HG03159 (cell line): ENCODE results near the gene MYOZ3.

Source experiments
- ATAC-seq: cut with Tn5 transposase; IDR thresholded peaks from one replicate; pipeline ENCODE4 v1.9.1; 2021; ENCODE audit warnings: mild to moderate bottlenecking, moderate library complexity; ENCODE audit not compliant: unreplicated experiment

MYOZ3 gene

DNA sequence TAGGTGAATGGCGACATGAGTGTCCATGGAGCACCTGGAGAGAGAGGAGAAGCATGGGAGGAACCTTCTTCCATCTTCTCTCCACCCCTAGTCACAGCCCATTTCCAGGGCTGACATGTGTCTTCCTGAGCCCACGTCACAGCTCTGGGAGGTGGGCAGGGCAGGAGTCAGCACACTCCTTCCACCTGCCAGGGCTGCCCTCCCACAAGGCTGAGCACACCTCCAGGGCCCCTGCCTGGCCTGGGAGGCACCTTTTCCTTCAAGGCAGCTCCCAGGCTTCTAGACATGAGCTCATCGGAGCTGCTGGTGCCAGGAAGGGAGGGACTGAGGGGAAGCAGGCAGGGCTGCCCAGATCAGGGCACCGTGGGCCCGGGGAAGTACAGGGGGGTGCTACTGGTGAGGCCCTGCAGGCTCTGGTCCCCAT, 34.2 kb upstream of the MYOZ3 start:
- ATAC-seq, result no peak

DNA sequence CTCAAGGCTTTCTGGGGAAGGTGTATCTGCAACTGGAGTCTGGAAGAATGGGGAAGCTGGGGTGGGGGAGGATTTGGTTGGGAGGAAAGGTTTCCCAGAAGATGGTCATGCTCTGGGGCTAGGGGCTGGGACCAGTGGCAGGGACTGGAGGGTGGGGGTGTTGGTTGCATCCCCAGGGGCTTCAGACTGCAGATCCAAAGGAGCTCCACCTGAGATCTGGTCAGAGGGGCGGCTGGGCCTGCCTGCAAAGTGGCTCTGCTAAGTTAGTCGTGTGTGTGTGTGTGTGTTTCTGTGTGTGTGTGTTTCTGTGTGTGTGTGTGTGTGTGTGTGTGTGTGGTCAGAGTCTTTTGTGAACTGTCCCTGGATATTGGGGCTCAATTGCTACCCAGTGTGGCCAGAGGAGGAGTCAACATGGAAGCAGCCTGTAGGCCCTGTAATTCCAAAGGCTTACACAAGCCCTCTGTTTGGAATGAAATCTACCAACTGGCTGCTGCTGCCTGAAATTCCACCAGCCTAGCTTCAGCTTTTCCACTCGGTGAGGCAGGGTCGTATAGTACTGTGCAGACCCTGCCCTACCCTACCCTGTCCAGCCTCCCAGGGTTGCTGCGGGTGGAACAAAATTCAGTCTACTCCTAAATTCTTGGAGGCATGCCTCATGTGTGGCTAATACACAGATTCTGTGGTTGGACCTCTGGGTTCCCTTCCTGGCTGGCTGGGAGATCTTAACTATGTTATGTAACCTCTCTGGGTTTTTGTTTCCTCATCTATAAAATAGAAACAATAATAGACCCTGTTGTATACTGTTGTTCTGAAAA, 33.1 kb upstream of the MYOZ3 start:
- ATAC-seq, result no peak

DNA sequence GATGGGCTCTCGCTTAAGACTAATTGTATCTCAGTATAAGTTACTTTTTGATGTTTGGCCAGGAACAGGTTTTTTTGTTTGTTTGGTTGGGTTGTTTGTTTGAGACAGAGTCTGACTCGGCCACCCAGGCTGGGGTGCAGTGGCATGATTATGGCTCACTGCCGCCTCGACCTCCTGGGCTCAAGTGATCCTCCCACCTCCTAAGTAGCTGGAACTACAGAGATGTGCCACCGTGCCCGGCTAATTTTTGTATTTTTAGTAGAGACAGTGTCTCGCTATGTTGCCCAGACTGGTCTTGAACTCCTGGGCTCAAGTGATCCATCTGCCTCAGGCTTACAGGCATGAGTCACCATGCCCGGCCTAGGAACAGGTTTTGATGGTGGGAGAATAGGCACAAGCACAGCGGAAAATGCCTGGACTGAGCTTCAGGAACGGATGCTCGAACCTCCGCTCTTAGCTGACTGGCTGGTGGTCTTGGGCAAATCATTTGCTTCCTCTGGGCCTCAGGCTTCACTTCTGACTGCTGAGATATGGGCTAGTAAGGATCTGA, 32.0 kb upstream of the MYOZ3 start:
- ATAC-seq, result no peak

DNA sequence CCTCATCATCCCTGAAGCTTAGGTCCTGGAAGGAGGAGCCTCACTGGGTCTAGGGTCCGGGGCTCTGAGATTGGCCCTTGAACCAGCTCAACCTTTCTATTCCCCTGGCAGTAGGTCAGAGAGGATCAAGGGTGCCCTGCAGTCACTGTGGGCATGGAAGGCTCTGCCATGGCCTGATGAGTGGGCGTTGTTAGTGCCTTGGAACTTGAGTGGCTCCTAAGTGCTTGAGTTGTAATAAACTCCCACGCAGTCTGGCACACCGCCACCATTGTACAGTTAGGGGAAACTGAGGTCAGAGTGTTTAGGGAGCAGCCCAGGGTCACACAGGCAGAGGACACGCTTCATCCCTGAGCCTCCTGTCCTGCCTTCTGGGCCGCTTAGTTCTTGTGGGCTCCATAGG, 31.0 kb upstream of the MYOZ3 start:
- no peak for ATAC-seq

DNA sequence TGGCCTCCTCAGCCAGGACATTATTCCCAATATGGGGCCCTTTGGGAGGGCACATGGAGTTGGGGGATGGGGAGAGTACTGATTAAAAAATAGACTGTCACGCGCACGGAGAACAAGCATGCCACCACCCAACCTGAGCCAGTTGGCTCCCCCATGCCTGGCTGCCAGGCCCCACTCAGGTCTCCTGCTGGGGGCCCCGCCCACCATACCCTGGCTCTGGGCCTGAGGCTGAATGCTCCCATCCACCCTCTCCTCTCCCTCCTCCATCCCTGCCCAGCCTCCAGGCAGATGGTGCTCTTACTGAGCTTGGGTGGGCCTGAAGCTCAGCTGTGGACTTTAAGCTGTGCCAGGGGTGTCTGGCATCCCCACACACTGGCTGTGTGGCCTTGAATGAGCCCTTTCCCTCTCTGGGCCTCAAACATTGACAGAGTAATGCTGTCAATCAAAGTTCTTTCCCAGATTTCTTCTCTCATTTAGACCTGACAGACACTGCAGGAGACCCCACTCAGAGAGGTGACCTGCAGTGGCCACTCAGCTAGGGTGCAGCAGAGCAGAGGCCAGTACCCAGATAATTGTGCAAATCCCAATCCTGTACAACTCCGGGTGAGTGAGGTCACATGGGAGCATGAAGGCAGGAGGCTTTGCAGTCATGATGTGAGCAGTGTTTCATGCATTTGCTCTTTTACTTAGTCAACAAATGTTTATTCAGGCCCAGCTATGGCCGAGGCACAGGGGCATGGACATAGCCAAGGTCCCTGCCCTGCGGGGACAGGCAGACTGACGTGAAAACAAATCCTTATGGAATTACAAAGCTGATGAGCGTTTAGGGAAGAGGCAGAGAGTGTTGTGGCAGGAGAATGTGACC, 30.4 kb upstream of the MYOZ3 start:
- no peak for ATAC-seq

DNA sequence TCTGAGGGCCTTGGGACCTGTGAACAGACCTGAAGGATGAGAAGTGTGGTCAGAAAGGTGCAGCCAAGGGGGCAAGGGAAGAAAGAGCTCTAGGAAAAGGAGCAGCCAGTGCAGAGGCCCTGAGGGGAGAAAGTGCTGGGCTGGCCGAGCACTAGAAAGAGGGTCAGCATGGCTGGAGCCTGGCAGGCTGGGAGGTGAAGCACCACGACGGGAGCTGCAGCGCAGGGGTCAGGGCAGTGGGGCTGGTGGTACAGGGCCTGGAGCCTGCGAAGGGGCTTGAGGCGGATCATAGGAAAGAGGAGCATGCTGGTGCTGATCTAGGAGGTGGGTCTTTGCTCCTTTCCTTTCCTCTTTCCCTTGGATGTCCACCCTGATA, 29.7 kb upstream of the MYOZ3 start:
- ATAC-seq, result no peak

DNA sequence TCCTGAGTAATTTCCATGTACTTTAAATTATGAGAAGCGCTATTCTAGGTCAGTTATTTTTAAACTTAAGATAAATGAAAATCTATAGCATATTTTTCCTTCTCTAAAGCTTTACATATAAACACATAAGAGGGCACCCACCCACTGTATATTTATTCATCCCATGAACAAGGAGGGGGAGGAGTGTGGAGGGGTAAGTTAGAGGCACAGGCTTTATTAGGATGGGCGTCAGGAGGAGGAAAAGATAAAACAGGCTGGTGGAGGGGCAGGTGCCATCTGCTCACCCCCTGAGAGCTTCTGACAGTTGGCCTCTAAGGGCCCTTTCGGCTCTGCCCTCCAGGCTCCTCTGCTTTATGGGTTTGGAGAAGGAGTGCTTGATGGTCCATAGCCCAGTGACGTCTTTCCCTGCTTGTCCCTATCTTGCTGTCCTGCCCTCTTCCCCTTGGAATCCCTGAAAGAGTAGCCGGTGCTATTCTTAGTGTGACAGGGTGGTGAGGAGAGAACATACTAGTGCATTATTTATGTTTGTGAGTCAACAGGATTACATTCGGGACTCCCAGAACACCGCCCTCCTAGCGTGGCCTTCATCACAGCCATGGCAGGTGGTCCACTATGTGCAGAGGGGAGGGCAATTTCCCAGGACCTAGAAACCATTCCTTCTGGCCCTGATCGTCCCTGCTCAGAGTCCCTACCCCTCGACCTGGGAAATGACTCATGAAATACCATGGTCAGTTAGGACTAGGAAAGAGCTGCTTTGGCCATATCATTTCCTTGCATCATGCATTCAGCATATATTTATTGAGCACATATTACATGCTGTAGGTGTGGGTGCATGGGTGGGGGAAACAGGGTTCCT, 28.5 kb upstream of the MYOZ3 start:
- no peak for ATAC-seq

DNA sequence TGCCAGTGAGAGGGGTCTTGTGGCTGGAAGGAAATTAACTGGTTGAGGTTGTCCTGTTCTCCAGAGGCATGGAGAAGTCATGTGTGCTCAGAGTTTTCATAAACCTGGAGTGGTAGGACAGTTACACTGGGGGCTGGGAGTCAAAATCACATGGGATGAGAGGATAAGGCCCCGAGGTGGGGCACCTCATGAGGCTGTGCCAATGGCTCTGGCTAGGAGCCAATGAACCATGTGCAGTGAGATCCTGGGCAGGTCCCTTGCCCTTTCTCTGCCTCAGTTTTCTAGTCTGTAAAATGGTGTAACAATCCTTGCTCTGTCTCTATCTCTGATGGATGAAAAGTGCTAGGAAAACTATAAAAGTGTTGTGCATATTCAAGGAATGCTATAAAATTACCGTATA, 27.6 kb upstream of the MYOZ3 start:
- ATAC-seq, result no peak

DNA sequence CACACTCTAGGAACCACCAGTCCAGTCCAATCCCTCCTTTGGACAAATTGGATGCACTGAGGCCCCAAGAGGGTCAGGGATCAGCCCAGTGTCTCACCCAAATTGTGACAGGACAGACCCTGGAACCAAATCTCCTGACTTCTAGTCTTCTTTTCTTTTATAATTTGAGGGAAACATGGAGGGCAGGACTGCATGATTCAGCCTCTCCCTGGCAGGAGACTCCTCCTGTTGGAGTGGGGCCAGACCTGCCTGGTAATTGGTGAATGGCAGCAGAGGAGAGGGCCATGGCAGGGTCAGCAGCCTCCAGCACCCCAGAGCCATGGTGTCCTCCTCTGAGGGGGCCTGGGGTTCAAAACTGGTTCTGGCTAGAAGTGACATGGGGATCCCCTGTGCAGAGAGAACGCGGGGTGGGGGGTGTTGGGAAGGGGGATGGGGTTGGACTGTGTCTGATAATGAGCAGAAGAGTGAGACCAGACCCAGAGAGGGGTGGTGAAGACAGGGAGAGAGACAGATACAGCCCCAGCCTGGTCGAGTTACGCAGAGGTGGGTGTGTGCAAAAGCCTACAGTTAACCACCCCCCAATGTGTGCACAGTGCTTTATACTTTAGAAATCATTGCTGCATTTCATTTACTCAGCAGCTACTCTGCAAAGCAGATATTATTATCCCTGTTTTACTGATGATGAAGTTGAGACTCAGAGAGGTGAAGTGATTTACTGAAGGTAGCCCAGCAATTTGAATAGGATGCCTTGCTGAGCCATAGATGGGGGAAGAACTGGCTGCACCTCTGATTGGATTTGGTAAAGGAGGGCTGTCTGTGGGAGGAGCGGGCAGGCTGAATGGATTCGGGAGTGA, 24.4 kb upstream of the MYOZ3 start:
- ATAC-seq, result no peak

DNA sequence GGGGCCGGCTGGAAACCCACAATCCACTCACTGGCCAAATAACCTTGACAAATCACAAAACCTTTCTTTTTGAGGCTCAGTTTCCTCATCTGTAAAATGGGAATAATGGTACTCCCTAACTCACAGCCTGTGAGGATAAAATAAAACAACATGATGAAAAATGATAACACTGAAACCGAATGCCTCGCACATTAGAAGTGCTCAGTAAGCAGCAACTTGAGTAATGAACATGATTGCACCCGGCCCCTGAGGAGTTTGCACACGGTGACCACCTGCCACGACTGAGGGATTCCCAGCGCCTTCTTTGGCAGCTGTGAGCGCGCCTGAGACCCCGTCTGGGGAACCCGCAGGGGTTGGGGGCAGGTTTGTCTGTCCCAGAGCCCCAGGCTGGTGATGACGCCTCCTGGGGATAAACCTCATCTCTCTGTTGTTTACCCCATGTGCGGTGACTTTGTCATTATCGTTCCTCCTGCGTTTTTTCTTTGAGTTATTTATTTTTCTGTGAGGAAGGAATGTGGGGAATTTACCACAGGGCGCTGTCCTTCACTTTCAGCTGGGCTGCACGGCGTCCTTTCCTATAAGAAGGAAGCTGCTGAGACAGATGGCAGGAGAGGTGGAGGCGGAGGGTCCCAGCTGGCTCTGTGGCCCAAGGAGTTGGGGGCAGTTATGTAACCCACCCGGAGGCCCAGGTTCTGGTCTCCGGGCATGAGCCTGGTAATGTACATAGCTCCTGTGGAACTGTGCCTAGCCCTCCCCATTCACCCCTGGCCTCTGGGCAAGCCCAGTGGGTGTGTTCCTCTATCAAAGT, 23.6 kb upstream of the MYOZ3 start:
- ATAC-seq, result no peak

DNA sequence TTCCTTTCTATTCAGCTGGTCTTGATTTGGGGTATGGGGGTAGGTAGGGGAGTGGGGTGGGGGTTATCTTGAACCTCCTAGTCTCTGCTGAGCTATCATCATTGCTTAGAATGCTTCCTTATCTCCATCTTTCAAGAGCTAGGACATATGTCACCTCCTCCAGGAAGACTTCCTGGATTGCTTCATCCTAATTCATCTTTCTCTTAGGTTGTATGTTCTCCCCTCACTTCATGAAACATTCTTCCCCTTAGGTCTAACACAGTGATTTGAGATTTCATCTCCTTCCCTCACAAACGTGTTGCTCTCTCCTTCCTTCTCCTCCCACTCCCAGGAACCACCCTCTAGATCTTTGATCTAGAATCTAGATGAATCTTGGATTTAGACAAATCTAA, 23.0 kb upstream of the MYOZ3 start:
- ATAC-seq, result no peak

DNA sequence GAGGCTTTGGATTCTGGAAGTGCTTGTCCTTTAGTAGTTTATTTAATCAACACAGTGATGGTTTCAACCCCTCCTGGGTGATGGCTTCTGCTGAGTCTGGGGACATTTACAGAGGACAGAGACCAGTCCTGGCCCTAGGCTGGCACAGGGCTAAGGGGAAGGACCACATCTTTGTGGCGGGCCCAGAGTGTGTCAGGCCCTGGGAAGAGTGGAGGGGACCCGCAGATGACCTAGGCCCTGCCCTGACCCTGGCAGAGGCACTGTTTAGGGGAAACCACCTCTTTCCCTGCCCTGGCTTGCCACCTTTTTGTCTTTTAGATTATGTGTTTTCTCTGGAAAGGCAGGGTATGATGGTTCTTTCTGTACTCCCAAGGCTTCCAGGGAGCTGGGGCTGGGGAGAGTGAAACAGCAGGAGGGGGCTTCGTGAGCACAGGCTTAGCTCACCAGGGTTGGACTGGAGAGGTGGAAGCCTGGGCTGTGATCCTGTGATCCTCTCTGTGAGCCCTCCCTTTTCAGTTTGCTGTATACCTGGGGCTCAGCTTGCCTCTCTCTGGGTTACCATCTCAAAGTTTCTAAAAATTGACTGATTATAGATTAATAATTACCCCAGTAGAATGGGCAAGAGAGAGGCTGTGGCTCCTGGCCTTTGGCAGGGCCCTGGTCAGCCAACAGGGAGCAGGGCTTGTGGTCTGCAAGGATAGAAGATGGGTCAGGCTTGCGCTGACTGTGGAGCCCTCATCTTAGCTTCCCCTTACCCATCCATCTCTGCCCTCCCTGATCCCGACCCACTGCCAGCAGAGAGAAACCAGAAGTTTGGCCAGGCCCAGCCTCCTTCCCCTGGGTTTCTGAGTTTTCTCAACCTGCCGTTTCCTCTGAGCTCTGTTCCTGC, 22.3 kb upstream of the MYOZ3 start:
- no peak for ATAC-seq

DNA sequence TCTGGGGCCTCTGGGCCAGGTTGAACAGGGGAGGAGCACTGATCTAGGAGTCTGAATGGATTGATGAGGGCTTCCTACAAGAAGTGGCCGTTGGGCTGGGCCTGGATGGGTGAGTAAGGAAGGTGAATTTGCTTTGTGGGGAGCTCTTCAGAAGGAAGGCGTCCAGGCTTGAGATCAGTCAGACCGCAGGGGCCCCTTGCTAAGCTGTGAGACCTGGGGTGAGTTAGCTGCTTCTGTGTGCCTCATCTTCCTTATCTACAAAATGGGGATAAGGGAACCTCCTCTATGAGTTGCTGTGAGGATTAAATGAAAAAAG, 21.7 kb upstream of the MYOZ3 start:
- ATAC-seq, result no peak

DNA sequence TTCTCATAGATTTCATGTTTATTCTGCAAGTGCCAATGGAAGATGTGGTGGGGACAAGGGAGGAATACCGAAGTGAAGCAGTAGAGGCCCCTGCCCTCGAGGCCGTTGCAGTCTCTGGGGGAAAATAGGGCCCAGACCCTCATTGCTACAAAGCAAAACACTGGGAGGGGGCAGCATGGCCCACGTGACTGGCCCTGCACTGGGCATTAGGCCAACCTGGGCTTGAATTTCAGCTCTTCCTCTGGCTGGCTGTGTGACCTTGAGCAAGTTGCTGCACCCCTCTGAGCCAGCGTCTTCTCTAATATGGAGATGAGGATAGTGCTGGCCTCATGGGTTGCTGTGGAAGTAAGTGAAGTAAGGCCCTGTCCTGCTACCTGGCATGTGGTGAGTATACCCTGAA, 21.3 kb upstream of the MYOZ3 start:
- ATAC-seq, result no peak

DNA sequence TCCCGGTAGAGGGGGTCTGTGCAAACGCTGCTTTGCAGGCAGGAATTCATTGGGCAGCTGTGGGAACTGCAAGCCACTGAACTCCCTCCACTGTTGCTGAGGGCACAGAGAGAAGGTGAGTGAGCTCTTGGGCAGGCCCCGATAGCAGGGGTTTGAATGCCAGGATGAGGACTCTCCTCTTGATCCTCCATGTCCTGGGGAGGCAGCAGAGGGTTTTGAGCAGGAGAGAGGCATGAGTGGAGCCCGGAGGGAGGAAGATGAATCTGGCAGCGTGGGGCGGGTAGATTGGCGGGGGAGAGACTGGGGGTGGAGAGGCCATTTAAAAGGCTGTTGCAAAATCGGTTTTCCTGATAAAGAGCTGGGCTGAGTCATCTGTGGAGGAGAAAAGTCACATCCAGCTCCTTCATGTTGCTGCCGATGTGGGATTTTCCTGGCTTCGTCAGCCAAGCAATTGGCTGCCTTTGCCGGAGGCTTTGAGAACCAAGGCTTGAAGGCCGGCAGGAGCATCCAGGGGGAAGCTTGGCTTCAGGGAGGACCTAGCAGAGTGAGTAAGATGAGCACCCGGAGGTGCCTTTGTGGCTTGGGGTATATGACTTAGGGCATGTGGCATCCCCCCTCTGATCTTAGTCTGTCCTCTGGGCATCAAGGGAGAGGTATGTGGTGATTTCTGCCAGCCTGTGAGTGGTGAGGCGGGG, 20.6 kb upstream of the MYOZ3 start, which contains the start of gene SYNPO:
Gene SYNPO (plus strand): TSS at position 350 of the 695 bp plus-strand sequence. CDS start 7,616 bp downstream, outside the sequence.
- no peak for ATAC-seq

DNA sequence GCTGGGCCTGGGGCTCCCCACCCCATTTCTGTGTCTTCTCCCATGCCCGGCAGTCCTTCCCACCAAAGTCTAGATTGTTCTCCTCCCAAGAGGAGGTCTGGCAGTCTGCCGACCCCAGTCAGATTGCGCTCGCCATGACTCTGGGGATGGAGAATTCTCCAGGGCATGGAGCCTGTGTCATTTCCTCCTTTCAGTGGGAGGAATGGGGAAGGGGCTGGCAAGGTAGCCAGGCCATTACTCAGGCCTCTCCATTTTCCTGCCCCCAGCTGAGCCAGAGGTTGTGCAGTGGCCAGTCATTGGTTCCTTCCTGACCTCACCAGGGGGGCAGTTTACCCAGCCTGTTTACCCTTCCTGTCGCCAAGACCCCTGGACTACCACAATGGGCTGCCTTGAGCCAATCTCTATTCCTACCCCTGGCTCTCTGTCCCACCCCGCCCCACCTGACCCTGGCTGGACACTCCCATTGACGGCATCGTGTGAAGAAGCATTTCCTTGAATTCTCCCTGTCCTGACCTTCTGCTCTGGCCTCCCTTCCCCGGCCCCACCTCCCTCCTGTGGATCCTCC, 20.0 kb upstream of the MYOZ3 start:
- no peak for ATAC-seq

DNA sequence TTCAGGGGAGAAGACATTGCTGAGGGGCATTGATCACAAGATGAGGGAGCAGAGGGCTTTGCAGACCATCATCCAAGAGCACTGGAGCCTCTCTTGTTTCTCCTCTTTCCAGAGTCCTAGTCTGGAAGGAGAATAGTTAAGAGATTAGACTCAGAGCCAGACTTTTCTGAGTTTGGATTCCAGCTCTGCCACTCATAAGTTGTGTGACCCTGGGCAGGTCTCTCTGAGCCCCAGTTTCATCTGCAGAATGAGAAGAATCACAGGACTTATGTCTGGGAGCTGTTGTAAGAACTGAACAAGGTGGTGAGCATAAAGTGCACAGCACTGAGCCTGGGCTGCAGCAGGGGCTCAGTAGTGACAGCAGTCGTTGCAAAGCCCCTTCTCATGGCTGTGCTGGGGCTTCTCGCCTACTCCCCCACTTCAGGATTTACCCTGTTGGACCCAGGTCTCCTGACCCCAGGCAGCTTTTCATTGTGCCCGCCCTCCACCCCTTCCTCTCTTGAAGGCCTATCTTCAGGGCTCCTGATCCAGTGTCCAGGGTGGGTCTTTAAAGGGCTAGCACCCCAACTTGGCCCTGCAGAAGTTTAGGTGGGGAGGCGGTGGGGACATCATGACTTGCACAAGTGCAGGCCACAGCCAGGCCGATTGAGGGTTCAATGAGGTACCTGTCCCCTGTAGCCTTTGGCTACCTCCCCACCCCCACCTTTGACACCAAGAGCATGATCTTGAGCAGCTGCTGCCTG, 19.1 kb upstream of the MYOZ3 start:
- ATAC-seq, result no peak
